Kidney (tissue), 14 donors: Measurements from ENCODE around the gene SERTAD1. TPM values are rescaled to one million over a fixed set of nuclear protein-coding genes. Genes with fewer than 3 reads are reported as not detected.

Experiments used
- DNase-seq, 5 donors: peaks; one replicate each; pipeline ENCODE4 v3.0.0-alpha.2; 2013 to 2020
- FAIRE-seq: peaks from 2 replicates; lab custom pipeline; 2012; peaks lifted over from hg19 to GRCh38; lab: Jason Lieb, UNC
- H3K27ac ChIP-seq, 2 donors: one replicate each; pipeline ENCODE4 v1.7.0; 2013; ENCODE audit warnings: low read depth in 2 of 2, low read length in 2 of 2, inconsistent platforms in 1 of 2
- H3K27me3 ChIP-seq: one replicate; pipeline ENCODE4 v1.7.1; 2013; ENCODE audit warnings: low read length, inconsistent platforms; ENCODE audit not compliant: control insufficient read depth, insufficient read depth
- H3K36me3 ChIP-seq, 3 donors: one replicate each; pipeline versions ENCODE4 v1.7.0 to v1.7.1; 2013; ENCODE audit warnings: low read length in 3 of 3, control low read depth in 1 of 3, inconsistent platforms in 1 of 3; ENCODE audit not compliant: insufficient read depth in 3 of 3, control insufficient read depth in 2 of 3
- H3K4me1 ChIP-seq, 3 donors: one replicate each; pipeline versions ENCODE4 v1.7.0 to v1.7.1; 2013; ENCODE audit warnings: low read length in 3 of 3, inconsistent platforms in 1 of 3, low read depth in 1 of 3; ENCODE audit not compliant: control insufficient read depth in 2 of 3, insufficient read depth in 2 of 3
- H3K4me3 ChIP-seq, 3 donors: one replicate each; pipeline versions ENCODE4 v1.7.0 to v1.8.1; 2013; ENCODE audit warnings: low read length in 3 of 3, control low read depth in 1 of 3, inconsistent platforms in 1 of 3
- H3K9ac ChIP-seq, 3 donors: one replicate each; pipeline versions ENCODE4 v1.7.0 to v1.7.1; 2013; ENCODE audit warnings: low read length in 3 of 3, control low read depth in 1 of 3, inconsistent platforms in 1 of 3
- H3K9me3 ChIP-seq, 3 donors: one replicate each; pipeline versions ENCODE4 v1.7.0 to v1.7.1; 2013; ENCODE audit warnings: low read length in 3 of 3, control low read depth in 1 of 3, inconsistent platforms in 1 of 3; ENCODE audit not compliant: control insufficient read depth in 2 of 3, insufficient read depth in 1 of 3
- intact Hi-C: fragments of 100-400 bp; cut with DNase I; formaldehyde crosslinking; loops from one replicate; pipeline ENCODE4 v1.11.1; 2022
- polyA plus RNA-seq: library from polyadenylated mRNA; stranded (reverse); fragments of 350-450 nt; fragmentation: Illumina TruSeq; extraction: RNeasy Lipid Tissue Mini Kit (QIAGEN cat#74804); gene quantifications from one replicate; pipeline ENCODE4 v1.2.3, GENCODE V29; 2014; ENCODE audit warnings: low read depth, low replicate concordance; ENCODE audit not compliant: insufficient read depth
- total RNA-seq: library from RNA; stranded (reverse); fragmentation: NEBNext Ultra II Directional; extraction: Animal tissue kit (Norgen Biotek cat#: 25700); gene quantifications from one replicate; pipeline ENCODE4 v1.2.1, GENCODE V29; 2021
- TF ChIP-seq, protein P1 (sequence below): IDR thresholded peaks from 3 replicates; pipeline ENCODE4 v1.5.1; 2012; ENCODE audit warnings: mild to moderate bottlenecking, moderate library complexity, borderline replicate concordance; ENCODE audit not compliant: insufficient read depth; ENCODE audit errors: extremely low read depth
- donor health status: control.
- donor health status: control.
- donor health status: control.
- donor health status: control.
- donor health status: control.
- donor health status: DM: yes; HTN: yes; CAD: no.
- donor health status: Normal renal cell carcinoma (clear cell type).

SERTAD1 gene
- total and polyA plus RNA-seq, 2 donors from 2014 or later, result 14.8 to 18.2 TPM

DNA sequence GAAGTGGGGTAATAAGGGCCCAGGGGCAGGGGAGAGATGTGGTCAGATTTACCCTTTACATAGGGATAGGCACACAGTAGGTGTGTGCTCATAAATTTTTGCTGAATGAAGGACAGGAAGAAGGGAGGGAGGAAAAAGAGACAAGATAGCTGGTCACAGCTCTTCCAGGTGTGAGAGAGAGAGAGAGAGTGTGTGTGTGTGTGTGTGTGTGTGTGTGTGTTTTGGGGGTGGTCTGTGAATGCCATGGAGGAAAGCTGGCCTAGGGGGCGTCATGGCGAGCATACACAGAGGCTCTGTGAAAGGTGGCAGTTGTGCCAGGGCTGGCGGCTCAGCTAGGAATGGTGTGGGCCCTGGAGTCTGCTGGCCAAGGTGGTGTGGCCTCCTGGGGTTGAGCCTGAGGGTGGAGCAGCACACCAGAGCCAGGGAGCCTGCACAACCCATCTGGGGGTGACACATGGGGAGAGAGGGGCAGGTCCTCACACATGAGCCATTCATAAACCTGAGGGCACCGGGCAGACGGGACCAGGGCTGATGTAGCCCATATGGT, 6.7 kb downstream of the SERTAD1 start:
- Histone ChIP-seq H3K36me3 (peaks cover 0 to 14% (median 4%) of the 10 kb centered on the region in 3 donors), H3K4me3 (no peak overlapping the region), H3K9ac (no peak overlapping the region), H3K27ac (no peak overlapping the region), H3K9me3 (no peaks in the 10 kb centered on the region), H3K4me1 (peaks cover 3 to 9% (median 8%) of the 10 kb centered on the region in 3 donors), H3K27me3 (no peaks in the 10 kb centered on the region)
- intact Hi-C loops, result no loop called here
- DNase-seq, result peak in 1 of 5 donors; percentile 48
- no peak for FAIRE-seq
- TF ChIP-seq, protein P1, sequence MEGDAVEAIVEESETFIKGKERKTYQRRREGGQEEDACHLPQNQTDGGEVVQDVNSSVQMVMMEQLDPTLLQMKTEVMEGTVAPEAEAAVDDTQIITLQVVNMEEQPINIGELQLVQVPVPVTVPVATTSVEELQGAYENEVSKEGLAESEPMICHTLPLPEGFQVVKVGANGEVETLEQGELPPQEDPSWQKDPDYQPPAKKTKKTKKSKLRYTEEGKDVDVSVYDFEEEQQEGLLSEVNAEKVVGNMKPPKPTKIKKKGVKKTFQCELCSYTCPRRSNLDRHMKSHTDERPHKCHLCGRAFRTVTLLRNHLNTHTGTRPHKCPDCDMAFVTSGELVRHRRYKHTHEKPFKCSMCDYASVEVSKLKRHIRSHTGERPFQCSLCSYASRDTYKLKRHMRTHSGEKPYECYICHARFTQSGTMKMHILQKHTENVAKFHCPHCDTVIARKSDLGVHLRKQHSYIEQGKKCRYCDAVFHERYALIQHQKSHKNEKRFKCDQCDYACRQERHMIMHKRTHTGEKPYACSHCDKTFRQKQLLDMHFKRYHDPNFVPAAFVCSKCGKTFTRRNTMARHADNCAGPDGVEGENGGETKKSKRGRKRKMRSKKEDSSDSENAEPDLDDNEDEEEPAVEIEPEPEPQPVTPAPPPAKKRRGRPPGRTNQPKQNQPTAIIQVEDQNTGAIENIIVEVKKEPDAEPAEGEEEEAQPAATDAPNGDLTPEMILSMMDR, result no peak

DNA sequence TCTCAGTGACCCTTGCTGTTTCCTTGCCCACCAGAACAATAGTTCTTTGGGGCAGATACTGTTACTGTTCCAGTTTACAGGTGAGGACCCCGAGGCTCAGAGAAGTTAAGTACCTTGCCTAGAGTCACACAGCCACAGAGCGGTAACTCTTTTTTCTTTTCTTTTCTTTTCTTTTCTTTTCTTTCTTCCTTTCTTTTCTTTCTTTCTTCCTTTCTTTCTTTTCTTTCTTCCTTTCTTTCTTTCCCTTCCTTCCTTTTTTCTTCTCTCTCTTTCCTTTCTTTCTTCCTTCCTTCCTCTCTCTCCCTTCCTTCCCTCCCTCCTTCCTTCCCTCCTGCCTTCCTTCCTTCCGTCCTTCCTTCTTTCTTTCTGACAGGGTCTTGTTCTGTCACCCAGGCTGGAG, 7.8 kb downstream of the SERTAD1 start:
- H3K27me3 ChIP-seq, result no peaks in the 10 kb centered on the region
- DNase-seq (no peak), FAIRE-seq (no peak)
- intact Hi-C loops, result no loop called here
- H3K27ac ChIP-seq, result peak overlapping the region; percentile 88 to 93
- no peak overlapping the region for H3K4me3 ChIP-seq
- H3K36me3 ChIP-seq, result peaks cover 0 to 10% (median 4%) of the 10 kb centered on the region in 3 donors
- H3K4me1 ChIP-seq, result peaks cover 3 to 8% (median 8%) of the 10 kb centered on the region in 3 donors
- TF ChIP-seq, protein P1, result no peak
- no peaks in the 10 kb centered on the region for H3K9me3 ChIP-seq
- peak overlapping the region in 1 of 3 donors; percentile 18 for H3K9ac ChIP-seq

DNA sequence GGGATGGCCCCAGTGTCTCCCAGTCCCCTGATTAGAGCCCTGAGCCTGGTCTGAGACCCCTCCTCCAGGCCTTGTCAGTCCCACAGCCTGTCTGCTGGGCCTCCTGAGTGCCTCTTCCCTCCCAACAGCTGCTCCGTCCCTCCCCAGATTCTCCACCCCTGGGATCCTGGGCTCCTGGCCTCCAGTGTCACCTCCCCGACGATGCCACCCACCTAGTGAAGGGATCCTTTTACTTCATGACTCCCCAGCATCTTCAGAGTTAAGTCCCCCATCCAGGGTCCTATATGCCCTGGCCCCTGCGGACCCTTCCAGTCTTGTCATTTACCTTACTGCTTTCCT, 8.2 kb downstream of the SERTAD1 start:
- FAIRE-seq, result no peak
- TF ChIP-seq, protein P1, result no peak
- DNase-seq, result peak in 1 of 5 donors; percentile 48
- H3K27me3 ChIP-seq, result no peaks in the 10 kb centered on the region
- intact Hi-C loops, result no loop called here
- H3K4me1 ChIP-seq, result peaks cover 3 to 8% (median 6%) of the 10 kb centered on the region in 3 donors
- H3K27ac ChIP-seq, result peak overlapping the region; percentile 88 to 93
- peak overlapping the region in 2 of 3 donors; percentile 18 to 43 for H3K9ac ChIP-seq
- peaks cover 0 to 6% (median under 1%) of the 10 kb centered on the region in 3 donors for H3K36me3 ChIP-seq
- no peaks in the 10 kb centered on the region for H3K9me3 ChIP-seq
- no peak overlapping the region for H3K4me3 ChIP-seq
